ENCODE measurements around the gene RCAN3. TPM values are rescaled to one million over a fixed set of nuclear protein-coding genes. Genes with fewer than 3 reads are reported as not detected.

Gene RCAN3
- total RNA-seq, 1 experiment from 2014 or later = 16.7 TPM

GRCh38 chr1:24562625-24563024, 60.0 kb downstream of the RCAN3 start:
- in situ Hi-C loops (cut with HindIII; ENCODE audit: low sequenced_read_pairs) = no loop called here

GRCh38 chr1:24564695-24565094, 62.1 kb downstream of the RCAN3 start:
- DNase-seq (ENCODE audit: low spot score) = no peak
- in situ Hi-C loops (cut with HindIII; ENCODE audit: low sequenced_read_pairs) = no loop called here

More at GRCh38 chr1:24562625-24563024, 60.0 kb downstream of the RCAN3 start:
- DNase-seq (ENCODE audit: low spot score) = no peak

GRCh38 chr1:24566236-24566867, 63.7 kb downstream of the RCAN3 start:
- no peak for DNase-seq (ENCODE audit: low spot score)
- in situ Hi-C loops (cut with HindIII; ENCODE audit: low sequenced_read_pairs) = no loop called here

GRCh38 chr1:24567792-24568388, 65.3 kb downstream of the RCAN3 start:
- no peak for DNase-seq (ENCODE audit: low spot score)
- in situ Hi-C loops (cut with HindIII; ENCODE audit: low sequenced_read_pairs) = no loop called here

GRCh38 chr1:24568475-24568874, 65.8 kb downstream of the RCAN3 start:
- DNase-seq (ENCODE audit: low spot score) = no peak
- in situ Hi-C loops (cut with HindIII; ENCODE audit: low sequenced_read_pairs) = no loop called here

DNA sequence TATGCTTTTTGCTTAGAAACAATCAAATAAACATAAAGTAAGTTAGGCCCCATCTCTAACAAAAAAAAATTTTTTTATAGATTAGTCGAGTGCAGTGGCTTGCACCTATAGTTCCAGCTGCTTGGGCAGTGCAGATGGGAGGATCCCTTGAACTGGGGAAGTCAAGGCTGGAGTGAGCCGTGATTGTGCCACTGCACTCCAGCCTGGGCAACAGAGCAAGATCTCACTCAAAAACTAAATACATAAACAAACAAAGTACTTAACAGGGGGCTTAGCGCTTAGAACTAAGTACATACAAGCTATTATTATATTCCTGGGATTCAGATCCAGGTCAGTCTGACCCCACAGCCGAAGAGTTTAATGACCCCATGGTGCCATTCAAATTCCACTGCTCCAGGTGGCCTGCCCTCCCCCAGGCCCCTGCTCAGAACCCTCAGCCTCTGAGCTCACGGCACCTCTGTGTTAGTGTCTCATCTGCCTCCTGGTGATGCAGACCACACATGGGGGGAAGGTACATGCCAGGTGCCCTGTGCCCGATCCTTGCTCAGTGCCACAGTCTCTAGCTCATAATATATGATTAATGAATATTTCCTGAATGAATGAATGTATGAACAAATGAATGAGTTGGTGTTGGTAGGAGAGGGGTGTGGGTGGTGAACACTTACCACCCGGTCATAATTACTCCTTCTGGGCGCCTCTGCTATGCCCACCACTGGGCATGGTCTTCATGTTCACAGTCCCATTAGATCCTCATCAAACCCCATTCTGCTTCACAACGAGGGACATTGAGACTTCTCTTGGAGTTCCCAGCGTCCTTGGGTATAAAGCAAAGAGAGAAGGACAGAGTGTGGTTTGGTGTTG, 67.9 kb downstream of the RCAN3 start:
- in situ Hi-C loops (cut with HindIII; ENCODE audit: low sequenced_read_pairs) = no loop called here
- no peak for DNase-seq (ENCODE audit: low spot score)

GRCh38 chr1:24572301-24572700, 69.7 kb downstream of the RCAN3 start:
- in situ Hi-C loops (cut with HindIII; ENCODE audit: low sequenced_read_pairs) = no loop called here
- no peak for DNase-seq (ENCODE audit: low spot score)

DNA sequence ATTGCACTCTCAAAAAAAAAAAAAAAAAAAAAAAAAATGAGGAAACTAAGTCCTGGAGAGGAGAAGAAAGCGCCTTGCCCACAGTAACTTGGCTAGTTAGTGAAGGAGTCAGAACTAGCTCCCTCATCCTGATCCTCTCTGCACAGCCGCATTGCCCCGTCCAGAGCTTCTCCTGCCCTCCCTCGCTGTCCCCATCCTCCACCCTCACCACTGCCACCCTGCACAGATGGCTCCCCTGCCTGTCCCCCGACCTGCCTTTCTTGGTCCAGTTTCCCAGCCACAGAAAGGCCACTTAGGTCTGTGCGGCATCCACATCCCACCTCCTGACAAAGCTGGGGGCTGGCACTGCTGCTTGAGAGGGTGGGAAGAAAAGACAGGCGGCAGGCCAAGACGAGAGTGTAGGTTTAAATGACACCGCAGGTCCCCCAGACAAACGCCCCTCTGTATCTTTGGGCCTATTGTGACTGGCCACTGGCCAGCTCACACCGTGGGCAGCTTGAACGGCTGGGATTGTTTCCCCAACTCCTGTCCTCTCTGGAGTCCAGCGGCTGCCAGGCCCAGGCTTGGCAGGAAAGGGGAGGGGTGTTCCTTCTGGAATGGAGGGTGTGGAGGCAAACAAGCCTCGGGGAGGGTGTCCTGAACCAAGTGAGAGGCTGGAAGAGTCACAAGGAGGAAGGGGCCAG, 73.4 kb downstream of the RCAN3 start:
- in situ Hi-C loops (cut with HindIII; ENCODE audit: low sequenced_read_pairs) = no loop called here
- no peak for DNase-seq (ENCODE audit: low spot score)

GRCh38 chr1:24578846-24579245, 76.2 kb downstream of the RCAN3 start:
- in situ Hi-C loops (cut with HindIII; ENCODE audit: low sequenced_read_pairs) = no loop called here
- DNase-seq (ENCODE audit: low spot score) = no peak

GRCh38 chr1:24580756-24581155, 78.1 kb downstream of the RCAN3 start:
- in situ Hi-C loops (cut with HindIII; ENCODE audit: low sequenced_read_pairs) = no loop called here
- DNase-seq (ENCODE audit: low spot score) = no peak

DNA sequence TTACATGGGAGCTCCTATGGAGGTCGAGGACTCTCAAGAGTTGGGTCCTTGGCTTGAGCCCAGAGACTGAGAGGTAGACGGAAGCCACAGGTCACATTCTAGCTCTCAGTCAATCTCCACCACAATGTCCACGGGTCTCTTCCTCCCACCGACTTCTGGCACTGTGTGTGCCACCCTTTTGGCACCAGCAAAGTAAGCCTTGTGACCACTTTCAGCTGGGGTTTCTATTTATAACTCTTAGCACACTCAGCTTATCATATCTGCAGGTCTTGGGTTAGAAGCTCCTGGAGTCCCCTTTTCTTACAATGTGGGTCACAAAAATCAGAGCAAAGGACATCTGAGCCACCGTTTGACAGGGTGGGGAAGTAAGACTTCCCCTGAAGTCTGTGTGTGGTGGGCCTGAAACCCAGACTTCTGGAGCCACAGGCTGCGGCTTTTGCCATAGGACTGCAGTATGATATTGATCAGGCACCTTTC, 81.6 kb downstream of the RCAN3 start:
- no peak for DNase-seq (ENCODE audit: low spot score)
- in situ Hi-C loops (cut with HindIII; ENCODE audit: low sequenced_read_pairs) = no loop called here

- no peak for DNase-seq (ENCODE audit: low spot score)
- in situ Hi-C loops (cut with HindIII; ENCODE audit: low sequenced_read_pairs) = no loop called here
Measured at GRCh38 chr1:24586119-24586518, 83.5 kb downstream of the RCAN3 start.

GRCh38 chr1:24586970-24587820, 84.6 kb downstream of the RCAN3 start:
- peak; percentile 69 for DNase-seq (ENCODE audit: low spot score)

DNA sequence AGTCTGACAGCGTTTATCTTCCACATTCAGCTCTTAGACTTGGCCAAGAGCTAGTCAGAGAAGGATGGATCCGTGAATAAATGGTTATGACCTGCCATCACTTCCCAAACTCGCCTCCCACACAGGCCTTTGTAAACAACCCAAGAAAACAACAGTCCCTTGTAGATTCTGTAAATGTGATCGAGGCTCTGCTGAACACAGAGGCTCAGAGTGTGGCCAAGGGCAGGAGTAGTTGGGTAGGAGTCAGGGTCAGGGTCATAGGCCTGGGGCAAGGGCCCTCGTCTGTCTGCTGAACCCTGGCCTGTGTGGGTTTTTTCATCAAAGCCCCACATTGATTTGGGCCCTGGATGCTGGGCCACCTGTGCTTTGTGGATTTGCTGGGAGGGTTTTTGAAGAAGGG, 85.9 kb downstream of the RCAN3 start:
- DNase-seq (ENCODE audit: low spot score) = no peak

More at GRCh38 chr1:24586970-24587820, 84.6 kb downstream of the RCAN3 start:
- in situ Hi-C loops (cut with HindIII; ENCODE audit: low sequenced_read_pairs) = no loop called here

DNA sequence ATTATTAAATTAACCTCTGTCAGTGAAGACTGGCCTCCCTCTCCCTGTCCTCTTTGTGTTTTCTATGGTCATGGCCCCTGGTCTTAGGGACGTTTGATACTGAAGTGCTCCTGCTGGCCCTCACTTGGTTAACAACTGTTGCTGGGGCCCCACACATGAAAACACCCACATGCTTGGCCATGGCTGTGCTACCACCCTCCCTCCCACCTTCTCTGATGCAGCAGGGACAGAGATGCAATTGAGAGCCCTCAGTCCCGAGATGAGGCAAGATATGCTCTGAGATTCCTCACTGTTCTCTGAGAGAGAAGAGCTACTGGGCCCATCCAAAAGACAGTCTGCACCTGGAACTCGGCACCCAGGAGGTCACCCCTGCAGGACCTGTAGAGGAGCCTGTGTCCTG, 86.6 kb downstream of the RCAN3 start:
- DNase-seq (ENCODE audit: low spot score) = no peak
- in situ Hi-C loops (cut with HindIII; ENCODE audit: low sequenced_read_pairs) = no loop called here

More for the DNA sequence above, 85.9 kb downstream of the RCAN3 start:
- in situ Hi-C loops (cut with HindIII; ENCODE audit: low sequenced_read_pairs) = no loop called here
